Esophagus muscularis mucosa (tissue), 4 donors: ENCODE measurements around the gene NCOR1. TPM values are rescaled to one million over a fixed set of nuclear protein-coding genes. Genes with fewer than 3 reads are reported as not detected.
A peak's percentile ranks its signal among the peaks of the same experiment; 100 is the strongest.

Experiments used
- DNase-seq: peaks from one replicate; pipeline ENCODE4 v3.0.0-alpha.2; 2017; ENCODE audit errors: extremely low spot score
- H3K27ac ChIP-seq, 4 donors: fragments of 200-600 bp; sonication (generic); replicated peaks in 1 of 4; 1 replicate in 3 of 4; 2 replicates in 1 of 4; pipeline ENCODE4 v1.5.1; 2016 to 2019; ENCODE audit warnings: mild to moderate bottlenecking in 1 of 4
- H3K27me3 ChIP-seq, 4 donors: fragments of 200-600 bp; sonication (generic); one replicate each; pipeline versions ENCODE4 v1.5.1 to v1.6.0; 2016 to 2019
- H3K36me3 ChIP-seq, 4 donors: fragments of 200-600 bp; sonication (generic); one replicate each; pipeline ENCODE4 v1.5.1; 2016 to 2019
- H3K4me1 ChIP-seq, 4 donors: fragments of 200-600 bp; sonication (generic); one replicate each; pipeline ENCODE4 v1.5.1; 2016 to 2019
- H3K4me3 ChIP-seq, 4 donors: fragments of 200-600 bp; sonication (generic); 1 replicate in 2 of 4; 2 replicates in 2 of 4; pipeline ENCODE4 v1.5.1; 2016 to 2019; ENCODE audit warnings: mild to moderate bottlenecking in 4 of 4, moderate library complexity in 1 of 4
- H3K9me3 ChIP-seq, 4 donors: fragments of 200-600 bp; sonication (generic); 1 replicate in 3 of 4; 2 replicates in 1 of 4; pipeline ENCODE4 v1.5.1; 2016 to 2019
- EP300 ChIP-seq: sonication (generic); formaldehyde crosslinking; IDR thresholded peaks from one replicate; pipeline ENCODE4 v1.6.1; 2017; ENCODE audit warnings: antibody characterized with exemption
- POLR2A ChIP-seq: fragments of 450-650 bp; IDR thresholded peaks from one replicate; pipeline ENCODE4 v1.6.1; 2017; ENCODE audit warnings: antibody characterized with exemption, moderate library complexity, mild to moderate bottlenecking, low read depth
- POLR2AphosphoS5 ChIP-seq, 2 donors: sonication (generic); formaldehyde crosslinking; IDR thresholded peaks; one replicate each; pipeline ENCODE4 v1.6.1; 2017; ENCODE audit warnings: antibody characterized with exemption in 2 of 2
- WGBS: methylation state at CpG from one replicate; pipeline ENCODE4 v1.1.5; 2018; 5-methylcytosine and 5-hydroxymethylcytosine counted together
- intact Hi-C: fragments of 100-400 bp; cut with DNase I; formaldehyde crosslinking; loops from one replicate; pipeline ENCODE4 v1.15.1; 2023
- total RNA-seq, 4 donors: library from RNA; depleted of rRNA; stranded (reverse); fragments of >200 nt; gene quantifications; one replicate each; pipeline versions ENCODE4 v1.1.0 to v1.2.1, GENCODE V29; 2016
- TF ChIP-seq, protein P1 (sequence below), 3 experiments: fragments of 200-600 bp in 2 of 3; fragments of 450-650 bp in 1 of 3; sonication (generic) in 2 of 3; IDR thresholded peaks; one replicate each; pipeline ENCODE4 v1.5.1; 2017 to 2019; ENCODE audit warnings: antibody characterized with exemption in 3 of 3, mild to moderate bottlenecking in 2 of 3, moderate library complexity in 1 of 3

NCOR1 gene
- total RNA-seq, 4 donors from 2014 or later, result 100 to 123 (median 109) TPM

DNA sequence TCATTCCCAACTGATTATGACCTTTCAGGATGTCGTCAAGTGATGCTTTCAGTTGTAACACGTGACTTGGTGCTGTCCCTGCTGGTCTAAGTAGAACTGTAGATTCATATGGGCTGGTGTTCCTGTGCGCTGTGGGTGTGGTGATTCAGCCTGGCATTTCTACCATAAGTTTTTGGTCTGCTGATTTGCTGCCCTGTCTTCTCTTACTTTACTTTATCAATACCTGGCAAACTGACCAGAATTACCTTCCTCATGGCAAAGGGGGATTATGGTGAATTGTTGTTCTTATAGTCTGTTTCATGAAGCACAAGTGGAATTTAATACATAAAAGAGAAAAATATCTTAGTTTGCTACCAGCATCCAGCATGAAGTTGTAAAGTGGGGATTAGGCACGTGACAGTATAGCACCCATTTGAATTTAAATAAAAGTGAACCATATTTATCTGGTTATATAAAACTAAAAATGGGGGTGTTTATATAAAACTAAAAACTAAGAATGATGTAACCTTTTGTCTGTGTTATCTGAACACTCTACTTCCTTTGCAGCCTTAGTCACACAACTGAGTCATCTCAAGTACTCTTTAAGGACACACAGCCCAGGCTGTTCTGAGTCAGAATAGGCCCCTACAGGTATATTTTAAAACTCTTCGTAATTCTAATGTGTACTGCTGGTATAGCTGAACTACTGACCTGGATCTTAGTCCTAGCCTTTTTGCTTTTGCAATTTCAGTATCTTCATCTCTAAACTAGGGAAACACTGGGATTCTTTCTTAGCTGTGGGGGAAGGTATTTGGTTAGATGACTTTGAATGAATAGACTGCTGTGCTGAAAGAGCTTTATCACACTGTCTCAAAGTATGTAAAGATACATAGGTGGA, 187.4 kb downstream of the NCOR1 start:
- Histone ChIP-seq H3K27me3 (no peaks in the 10 kb centered on the region), H3K36me3 (peaks cover 47 to 94% (median 74%) of the 10 kb centered on the region in 4 donors), H3K27ac (peak overlapping the region; percentile 57 to 66 (median 60)), H3K4me1 (peaks cover 5 to 14% (median 9%) of the 10 kb centered on the region in 4 donors), H3K9me3 (no peaks in the 10 kb centered on the region), H3K4me3 (no peak overlapping the region)
- 70% methylated on average over 5 of the region's 5 CpGs for WGBS
- no peak for TF ChIP-seq EP300
- TF ChIP-seq POLR2AphosphoS5 (IDR thresholded peaks at IDR 0.05), result peak in 1 of 2 donors; percentile 51
- intact Hi-C loops, result no loop called here
- DNase-seq, result no peak

DNA sequence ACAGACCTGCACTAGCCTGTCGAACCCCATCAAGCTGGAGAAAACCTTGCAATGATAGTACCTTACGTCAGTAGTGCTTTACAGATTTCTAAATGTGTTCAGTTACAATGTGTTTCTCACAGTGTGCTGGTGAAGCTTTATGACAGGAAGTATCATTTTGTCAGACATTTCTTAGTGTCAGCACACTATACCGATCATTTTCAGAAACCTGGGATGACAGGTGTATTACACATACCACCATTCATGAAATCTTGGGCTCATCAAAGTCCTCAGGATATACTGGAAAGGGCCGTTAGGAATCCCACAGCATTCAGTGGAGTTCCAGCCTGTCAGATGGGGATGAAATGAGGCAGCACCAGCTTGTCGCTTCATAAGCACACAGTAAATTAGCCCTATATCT, 188.4 kb downstream of the NCOR1 start:
- Histone ChIP-seq H3K27me3 (no peaks in the 10 kb centered on the region), H3K27ac (peak overlapping the region in 2 of 4 donors; percentile 59 to 66), H3K9me3 (no peaks in the 10 kb centered on the region), H3K36me3 (peaks cover 36 to 89% (median 67%) of the 10 kb centered on the region in 4 donors), H3K4me1 (peaks cover 5 to 14% (median 11%) of the 10 kb centered on the region in 4 donors), H3K4me3 (no peak overlapping the region)
- intact Hi-C loops, result no loop called here
- TF ChIP-seq POLR2AphosphoS5 (IDR thresholded peaks at IDR 0.05), result no peak
- TF ChIP-seq EP300, result no peak
- TF ChIP-seq, protein P1, sequence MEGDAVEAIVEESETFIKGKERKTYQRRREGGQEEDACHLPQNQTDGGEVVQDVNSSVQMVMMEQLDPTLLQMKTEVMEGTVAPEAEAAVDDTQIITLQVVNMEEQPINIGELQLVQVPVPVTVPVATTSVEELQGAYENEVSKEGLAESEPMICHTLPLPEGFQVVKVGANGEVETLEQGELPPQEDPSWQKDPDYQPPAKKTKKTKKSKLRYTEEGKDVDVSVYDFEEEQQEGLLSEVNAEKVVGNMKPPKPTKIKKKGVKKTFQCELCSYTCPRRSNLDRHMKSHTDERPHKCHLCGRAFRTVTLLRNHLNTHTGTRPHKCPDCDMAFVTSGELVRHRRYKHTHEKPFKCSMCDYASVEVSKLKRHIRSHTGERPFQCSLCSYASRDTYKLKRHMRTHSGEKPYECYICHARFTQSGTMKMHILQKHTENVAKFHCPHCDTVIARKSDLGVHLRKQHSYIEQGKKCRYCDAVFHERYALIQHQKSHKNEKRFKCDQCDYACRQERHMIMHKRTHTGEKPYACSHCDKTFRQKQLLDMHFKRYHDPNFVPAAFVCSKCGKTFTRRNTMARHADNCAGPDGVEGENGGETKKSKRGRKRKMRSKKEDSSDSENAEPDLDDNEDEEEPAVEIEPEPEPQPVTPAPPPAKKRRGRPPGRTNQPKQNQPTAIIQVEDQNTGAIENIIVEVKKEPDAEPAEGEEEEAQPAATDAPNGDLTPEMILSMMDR (IDR thresholded peaks at IDR 0.05), result no peak
- no peak for TF ChIP-seq POLR2A
- no peak for DNase-seq
- WGBS, result 88% methylated on average over 5 of the region's 5 CpGs

DNA sequence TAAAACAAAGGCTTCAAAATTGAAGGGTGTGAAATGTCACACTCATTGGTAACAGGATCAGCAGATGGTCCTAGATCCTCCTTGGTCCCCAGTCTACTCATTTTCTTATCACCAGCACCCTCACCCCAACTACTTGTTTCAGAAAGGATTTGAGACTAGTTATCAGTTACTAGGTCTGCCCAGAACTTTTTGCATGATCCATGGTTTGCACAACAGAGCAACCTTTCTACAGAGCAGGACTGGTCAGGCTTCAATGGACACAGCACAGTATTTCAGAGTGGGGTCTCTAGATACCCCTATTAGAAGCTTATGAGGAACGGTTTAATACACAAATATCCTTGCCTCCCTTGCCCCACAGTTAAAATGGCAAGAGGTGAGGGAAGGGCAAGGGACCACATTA, 190.1 kb downstream of the NCOR1 start:
- H3K36me3 ChIP-seq, result peaks cover 31 to 85% (median 65%) of the 10 kb centered on the region in 4 donors
- intact Hi-C loops, result no loop called here

DNA sequence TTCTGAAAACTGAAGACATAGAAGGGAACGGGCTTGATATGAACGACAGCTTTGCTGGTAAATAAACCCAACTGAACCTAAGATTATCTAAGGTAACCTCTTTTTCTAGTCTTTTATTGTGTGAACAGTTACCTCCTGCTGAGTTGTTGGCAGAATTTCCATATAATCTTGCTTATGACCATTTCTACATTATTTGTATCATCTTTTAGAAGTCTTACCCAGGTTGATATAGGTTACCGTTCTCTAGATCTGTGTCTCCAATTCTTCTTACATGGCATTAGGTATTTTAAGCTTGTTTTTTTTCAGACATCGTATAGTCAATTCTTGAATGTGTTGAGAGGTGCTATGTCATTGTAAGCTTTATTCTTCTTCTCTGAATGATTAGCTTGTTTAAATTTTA, 191.5 kb downstream of the NCOR1 start:
- 71% methylated on average over 4 of the region's 4 CpGs for WGBS
- TF ChIP-seq POLR2AphosphoS5 (IDR thresholded peaks at IDR 0.05), result no peak
- Histone ChIP-seq H3K27me3 (no peaks in the 10 kb centered on the region), H3K9me3 (no peaks in the 10 kb centered on the region), H3K4me3 (no peak overlapping the region), H3K27ac (no peak overlapping the region), H3K36me3 (peaks cover 23 to 79% (median 60%) of the 10 kb centered on the region in 4 donors), H3K4me1 (peaks cover 5 to 19% (median 13%) of the 10 kb centered on the region in 4 donors)
- no peak for DNase-seq
- intact Hi-C loops, result no loop called here

More for the DNA sequence above, 190.1 kb downstream of the NCOR1 start:
- DNase-seq, result no peak
- H3K9me3 ChIP-seq, result no peaks in the 10 kb centered on the region
- TF ChIP-seq POLR2A (no peak), EP300 (no peak), POLR2AphosphoS5 (IDR thresholded peaks at IDR 0.05) (no peak)
- TF ChIP-seq, protein P1 (IDR thresholded peaks at IDR 0.05), result no peak
- WGBS, result 96% methylated on average over 1 of the region's 1 CpG
- H3K27me3 ChIP-seq, result no peaks in the 10 kb centered on the region
- H3K4me1 ChIP-seq, result peaks cover 5 to 14% (median 11%) of the 10 kb centered on the region in 4 donors
- no peak overlapping the region for H3K27ac ChIP-seq
- H3K4me3 ChIP-seq, result no peak overlapping the region

DNA sequence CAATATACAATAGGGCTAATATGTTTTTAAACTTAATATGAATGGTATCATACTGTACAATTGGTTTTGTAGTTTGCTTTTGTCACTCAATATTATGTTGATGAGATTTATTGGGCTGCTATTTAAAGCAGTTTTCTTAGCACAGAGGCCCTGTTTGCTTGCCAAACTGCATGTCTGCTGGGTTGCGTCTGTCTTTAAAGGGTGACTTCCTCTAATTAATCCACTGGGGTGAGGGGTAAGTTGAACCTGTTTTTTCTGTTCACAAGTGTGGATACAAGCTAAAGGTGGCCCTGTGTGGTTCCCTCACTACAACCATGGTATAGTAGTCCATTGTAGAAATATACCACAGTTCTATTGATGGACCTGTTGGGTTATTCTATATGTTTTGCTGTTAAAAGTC, 196.0 kb downstream of the NCOR1 start:
- intact Hi-C loops, result no loop called here
- H3K9me3 ChIP-seq, result no peaks in the 10 kb centered on the region
- peaks cover 0 to 62% (median 31%) of the 10 kb centered on the region in 4 donors for H3K36me3 ChIP-seq
- 60% methylated on average over 1 of the region's 1 CpG for WGBS
- no peak for DNase-seq
- H3K4me1 ChIP-seq, result peaks cover 2 to 13% (median 5%) of the 10 kb centered on the region in 4 donors
- no peak overlapping the region for H3K27ac ChIP-seq
- H3K27me3 ChIP-seq, result no peaks in the 10 kb centered on the region
- no peak overlapping the region for H3K4me3 ChIP-seq
- TF ChIP-seq, protein P1 (IDR thresholded peaks at IDR 0.05), result no peak
- no peak for TF ChIP-seq POLR2AphosphoS5 (IDR thresholded peaks at IDR 0.05)
- TF ChIP-seq EP300, result no peak
- TF ChIP-seq POLR2A, result no peak
